Measurements from ENCODE around the gene DNHD1.

Gene DNHD1

GRCh38 chr11:6456361-6457073 is 40.6 kb upstream of the DNHD1 start:
- H3K4me3 Mint-ChIP-seq: no peak overlapping the region

GRCh38 chr11:6457581-6458320 is 39.3 kb upstream of the DNHD1 start:
- peaks cover 22% of the 10 kb centered on the region for H3K4me1 Mint-ChIP-seq
- H3K27me3 Mint-ChIP-seq (ENCODE audit: low read depth, poor library complexity): no peaks in the 10 kb centered on the region
- peaks cover 6% of the 10 kb centered on the region for H3K36me3 Mint-ChIP-seq (ENCODE audit: low read depth)
- no peaks in the 10 kb centered on the region for H3K9me3 Mint-ChIP-seq
- H3K27ac Mint-ChIP-seq: no peak overlapping the region
- no peak for DNase-seq
- TF ChIP-seq CTCF (IDR thresholded peaks at IDR 0.05): no peak
- no peak overlapping the region for H3K4me3 Mint-ChIP-seq

More at GRCh38 chr11:6456361-6457073, 40.6 kb upstream of the DNHD1 start:
- Mint-ChIP-seq H3K27me3 (ENCODE audit: low read depth, poor library complexity) (no peaks in the 10 kb centered on the region), H3K27ac (no peak overlapping the region), H3K9me3 (no peaks in the 10 kb centered on the region), H3K36me3 (ENCODE audit: low read depth) (peaks cover 6% of the 10 kb centered on the region), H3K4me1 (peaks cover 22% of the 10 kb centered on the region)
- no peak for TF ChIP-seq CTCF (IDR thresholded peaks at IDR 0.05)
- DNase-seq: no peak

- TF ChIP-seq CTCF (IDR thresholded peaks at IDR 0.05): no peak
- Mint-ChIP-seq H3K4me1 (peaks cover 22% of the 10 kb centered on the region), H3K4me3 (no peak overlapping the region), H3K9me3 (no peaks in the 10 kb centered on the region), H3K27me3 (ENCODE audit: low read depth, poor library complexity) (no peaks in the 10 kb centered on the region), H3K27ac (no peak overlapping the region), H3K36me3 (ENCODE audit: low read depth) (peaks cover 9% of the 10 kb centered on the region)
- no peak for DNase-seq
Observed at GRCh38 chr11:6458352-6459098, 38.6 kb upstream of the DNHD1 start.

GRCh38 chr11:6459099-6459450 is 38.0 kb upstream of the DNHD1 start:
- TF ChIP-seq CTCF (IDR thresholded peaks at IDR 0.05): no peak
- no peak for DNase-seq

GRCh38 chr11:6468712-6469495 is 28.2 kb upstream of the DNHD1 start:
- peaks cover 35% of the 10 kb centered on the region for H3K4me1 Mint-ChIP-seq
- TF ChIP-seq CTCF (IDR thresholded peaks at IDR 0.05): no peak
- H3K36me3 Mint-ChIP-seq (ENCODE audit: low read depth): peaks cover 4% of the 10 kb centered on the region
- no peaks in the 10 kb centered on the region for H3K9me3 Mint-ChIP-seq
- peak; percentile 90 for DNase-seq
- no peak overlapping the region for H3K4me3 Mint-ChIP-seq
- peaks cover 5% of the 10 kb centered on the region for H3K27me3 Mint-ChIP-seq (ENCODE audit: low read depth, poor library complexity)
- H3K27ac Mint-ChIP-seq: no peak overlapping the region

More at GRCh38 chr11:6459099-6459450, 38.0 kb upstream of the DNHD1 start:
- Mint-ChIP-seq H3K9me3 (no peaks in the 10 kb centered on the region), H3K36me3 (ENCODE audit: low read depth) (peaks cover 15% of the 10 kb centered on the region), H3K4me3 (no peak overlapping the region), H3K4me1 (peaks cover 18% of the 10 kb centered on the region), H3K27ac (no peak overlapping the region), H3K27me3 (ENCODE audit: low read depth, poor library complexity) (no peaks in the 10 kb centered on the region)

All from nephron progenitor cell (in vitro differentiated cells).